ENCODE results near the gene PGLYRP4.

PGLYRP4 gene

GRCh38 chr1:153312570-153313186 lies 36.0 kb downstream of the PGLYRP4 start, which contains the start of gene PGLYRP3:
PGLYRP3 (minus strand) TSS chr1:153312952; CDS start chr1:153310665, 2,287 bp downstream.
- Histone ChIP-seq H3K36me3 (ENCODE audit: control insufficient read depth in 2 of 2, insufficient read depth in 1 of 2, low read length in 2 of 2) (no peaks in the 10 kb centered on the region), H3K4me1 (ENCODE audit: control insufficient read depth, insufficient read depth, low read length) (no peaks in the 10 kb centered on the region), H3K27ac (ENCODE audit: extremely low read depth, low read depth, low read length) (no peak within 1 kb of the TSS), H3K9me3 (ENCODE audit: control insufficient read depth, insufficient read depth, low read depth, low read length) (no peaks in the 10 kb centered on the region), H3K4me3 (ENCODE audit: low read depth, low read length) (no peak within 1 kb of the TSS)
- POLR2A ChIA-PET, result interaction anchor here (1.1 kb wide), 1 partner anchor 415 kb away, joined by 4 read pairs; the partner anchor contains the start of gene INTS3
- TF ChIP-seq ZNF416 (tag by site-specific recombination; IDR thresholded peaks at IDR 0.05) (no peak), ZNF580 (tag by site-specific recombination; IDR thresholded peaks at IDR 0.05) (no peak), ZNF791 (tag by site-specific recombination; IDR thresholded peaks at IDR 0.05) (no peak), HOXC10 (CRISPR knock-in tag; IDR thresholded peaks at IDR 0.05) (no peak), ZNF174 (tag by site-specific recombination; IDR thresholded peaks at IDR 0.05) (no peak), ZNF670 (tag by site-specific recombination; IDR thresholded peaks at IDR 0.05; ENCODE audit: low read depth) (no peak), ZNF221 (tag by site-specific recombination; IDR thresholded peaks at IDR 0.05; ENCODE audit: borderline replicate concordance) (no peak), ZBTB48 (tag by site-specific recombination; IDR thresholded peaks at IDR 0.05) (no peak), ZNF707 (tag by site-specific recombination; IDR thresholded peaks at IDR 0.05) (no peak), ZNF398 (tag by site-specific recombination; IDR thresholded peaks at IDR 0.05) (no peak), ZNF140 (tag by site-specific recombination; IDR thresholded peaks at IDR 0.05) (no peak), ZNF211 (tag by site-specific recombination; IDR thresholded peaks at IDR 0.05; ENCODE audit: low read depth) (no peak), ZNF366 (tag by site-specific recombination; conservative IDR thresholded peaks at IDR 0.05) (no peak), ZNF274 (IDR thresholded peaks at IDR 0.05; ENCODE audit: low read length) (no peak), ZNF274 (tag by site-specific recombination; IDR thresholded peaks at IDR 0.05; ENCODE audit: borderline replicate concordance) (no peak), ZNF157 (tag by site-specific recombination; IDR thresholded peaks at IDR 0.05) (no peak), ZNF473 (tag by site-specific recombination; IDR thresholded peaks at IDR 0.05) (no peak), ZBTB11 (tag by site-specific recombination; conservative IDR thresholded peaks at IDR 0.05; ENCODE audit: low read depth) (no peak), KLF7 (tag by site-specific recombination; IDR thresholded peaks at IDR 0.05; ENCODE audit: borderline replicate concordance) (no peak), ZNF26 (tag by site-specific recombination; IDR thresholded peaks at IDR 0.05) (no peak), SALL2 (tag by site-specific recombination; IDR thresholded peaks at IDR 0.05; ENCODE audit: borderline replicate concordance) (no peak)
- CTCF ChIA-PET, result interaction anchor here (0.9 to 2.3 kb wide), 4 partner anchors 25 to 182 kb away, joined by 3 to 11 read pairs (median 6); no protein-coding TSS in a partner anchor

Data from HEK293 (cell line).